KOPT-K1 (cell line): ENCODE measurements around the gene ARHGAP26.

ENCODE experiments used
- H3K27ac ChIP-seq: fragments of 200-600 bp; sonication (generic); 2 replicates; pipeline ENCODE4 v1.5.1; 2016; ENCODE audit warnings: antibody characterized with exemption, mild to moderate bottlenecking, low read depth, low read length; ENCODE audit not compliant: poor library complexity, severe bottlenecking
- H3K36me3 ChIP-seq: fragments of 200-600 bp; sonication (generic); 2 replicates; pipeline ENCODE4 v1.5.1; 2017; ENCODE audit warnings: antibody characterized with exemption, mild to moderate bottlenecking, low read length, moderate library complexity; ENCODE audit not compliant: insufficient read depth
- H3K9me3 ChIP-seq: fragments of 200-600 bp; sonication (generic); 2 replicates; pipeline ENCODE4 v1.5.1; 2017; ENCODE audit warnings: antibody characterized with exemption, low read length, mild to moderate bottlenecking; ENCODE audit not compliant: insufficient read depth, poor library complexity, severe bottlenecking

The ARHGAP26 gene

DNA sequence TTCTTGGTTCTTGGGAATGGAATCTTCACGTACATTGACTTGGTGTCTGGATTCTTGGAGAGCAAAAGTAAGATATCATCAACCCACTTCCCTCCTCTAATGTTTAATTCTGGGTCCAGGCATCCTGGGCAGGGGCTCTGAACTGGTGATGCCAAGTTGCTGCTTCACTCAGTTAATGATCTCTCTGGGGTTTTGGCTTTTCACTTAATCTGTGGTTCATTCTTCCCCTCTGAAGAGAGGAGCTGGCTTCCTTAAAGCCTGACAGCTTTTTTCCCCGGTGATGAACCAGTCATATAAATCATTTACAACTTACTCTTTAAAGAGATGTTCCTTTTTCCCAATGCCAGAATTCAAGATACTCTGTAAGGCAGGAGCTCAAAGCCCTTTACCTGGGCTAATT lies 65.9 kb downstream of the ARHGAP26 start:
- Histone ChIP-seq H3K9me3 (no peaks in the 10 kb centered on the region), H3K36me3 (no peaks in the 10 kb centered on the region), H3K27ac (no peak overlapping the region)

DNA sequence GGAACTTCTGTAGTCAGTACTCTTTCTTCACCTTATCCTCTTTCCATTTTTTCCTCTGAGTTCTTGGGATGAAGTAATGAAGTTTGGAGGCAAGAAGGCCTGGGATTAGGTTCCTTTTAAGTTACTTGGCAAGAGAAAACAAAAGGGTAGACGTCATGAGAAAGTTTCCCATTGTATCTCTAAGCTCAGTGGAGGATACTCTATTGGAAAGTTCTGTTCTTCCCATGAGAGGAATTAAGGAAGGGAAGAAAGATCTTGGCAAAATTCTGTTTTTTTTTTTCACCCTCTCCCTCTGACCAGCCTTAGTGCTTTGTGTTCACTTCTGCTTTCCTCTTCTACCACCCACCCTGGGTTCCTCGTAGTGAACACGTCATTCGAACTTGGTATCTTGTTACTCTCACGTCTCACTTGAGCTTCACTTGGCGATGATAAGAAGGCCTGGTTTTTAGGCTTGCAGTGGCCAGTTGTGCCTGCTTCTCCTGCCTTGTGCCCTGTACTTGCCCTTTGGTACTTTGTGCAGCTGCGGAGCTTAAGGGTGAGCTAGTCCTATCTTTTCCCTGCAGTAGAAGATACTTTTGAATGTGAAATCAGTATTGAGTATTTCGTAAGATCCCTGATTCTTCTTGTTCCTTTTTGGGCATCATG lies 67.0 kb downstream of the ARHGAP26 start:
- Histone ChIP-seq H3K36me3 (no peaks in the 10 kb centered on the region), H3K27ac (no peak overlapping the region), H3K9me3 (no peaks in the 10 kb centered on the region)

DNA sequence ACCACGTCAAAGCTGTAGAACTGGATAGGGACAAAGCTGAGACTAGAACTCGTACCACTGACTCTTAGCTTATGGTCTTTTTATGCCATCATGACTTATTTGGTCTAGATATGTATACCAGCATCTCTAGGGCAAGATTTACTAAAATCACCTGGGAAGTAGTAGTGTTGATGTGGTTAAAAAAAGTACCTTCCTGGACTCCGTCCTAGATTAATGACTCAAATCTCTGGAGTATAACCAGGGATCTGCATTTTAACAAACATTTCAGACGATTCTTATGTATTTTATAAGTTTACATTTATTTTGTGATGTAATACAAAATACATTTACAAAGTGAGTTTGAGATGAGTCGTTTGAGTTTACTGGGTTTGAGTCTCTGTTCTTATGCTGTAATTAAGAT lies 68.7 kb downstream of the ARHGAP26 start:
- Histone ChIP-seq H3K27ac (no peak overlapping the region), H3K36me3 (no peaks in the 10 kb centered on the region), H3K9me3 (no peaks in the 10 kb centered on the region)

DNA sequence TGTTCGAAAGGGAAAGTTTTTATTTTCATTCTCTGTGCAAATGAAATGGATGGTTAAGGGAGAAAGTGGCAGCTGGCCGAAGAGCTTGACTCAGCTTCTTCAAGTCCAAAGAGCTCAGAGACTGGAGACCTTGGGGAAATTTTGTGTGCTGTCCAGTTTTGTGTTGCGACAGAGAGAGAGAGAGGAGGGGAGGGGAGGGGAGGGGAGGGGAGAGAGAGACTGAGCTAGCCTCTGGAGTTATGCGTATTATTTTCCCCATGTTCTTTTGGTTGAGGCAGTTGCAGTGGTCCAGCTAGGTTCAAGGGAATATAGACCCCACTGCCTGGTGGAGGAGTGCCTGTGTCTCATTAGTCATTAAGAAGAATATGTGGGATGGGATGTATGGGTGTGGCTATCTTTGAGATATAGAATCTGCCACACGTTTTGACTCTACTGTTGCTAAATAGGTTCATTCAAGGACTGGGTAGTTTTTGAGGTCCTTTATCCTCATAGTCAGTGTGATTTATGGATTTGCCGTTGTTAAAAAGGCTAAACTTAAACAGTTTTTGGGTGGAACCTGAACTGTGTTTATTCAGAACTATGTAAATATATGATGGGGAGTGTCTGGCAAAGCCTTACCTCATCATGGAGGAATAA lies 69.7 kb downstream of the ARHGAP26 start:
- H3K27ac ChIP-seq, result no peak overlapping the region
- no peaks in the 10 kb centered on the region for H3K9me3 ChIP-seq
- H3K36me3 ChIP-seq, result no peaks in the 10 kb centered on the region

DNA sequence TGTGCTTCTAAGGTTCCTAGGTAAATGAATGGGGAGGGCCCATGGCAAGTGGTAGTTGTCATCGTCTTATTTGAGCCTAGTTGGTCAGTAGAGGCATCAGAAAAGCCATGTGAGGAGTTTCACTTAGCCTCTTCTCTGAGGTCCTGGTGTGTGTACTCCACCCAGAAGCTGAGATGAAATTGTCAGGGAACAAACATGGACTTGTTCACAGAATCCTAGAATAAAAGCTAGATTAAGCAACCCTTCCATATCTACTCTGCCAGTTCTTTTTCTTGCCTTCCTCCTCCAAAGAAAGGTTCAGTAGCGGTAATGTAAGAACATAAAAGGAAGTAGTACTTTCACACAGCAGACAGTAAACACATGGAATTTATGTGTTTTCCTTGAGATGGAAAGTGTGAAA lies 70.4 kb downstream of the ARHGAP26 start:
- H3K27ac ChIP-seq, result no peak overlapping the region
- no peaks in the 10 kb centered on the region for H3K36me3 ChIP-seq
- no peaks in the 10 kb centered on the region for H3K9me3 ChIP-seq

DNA sequence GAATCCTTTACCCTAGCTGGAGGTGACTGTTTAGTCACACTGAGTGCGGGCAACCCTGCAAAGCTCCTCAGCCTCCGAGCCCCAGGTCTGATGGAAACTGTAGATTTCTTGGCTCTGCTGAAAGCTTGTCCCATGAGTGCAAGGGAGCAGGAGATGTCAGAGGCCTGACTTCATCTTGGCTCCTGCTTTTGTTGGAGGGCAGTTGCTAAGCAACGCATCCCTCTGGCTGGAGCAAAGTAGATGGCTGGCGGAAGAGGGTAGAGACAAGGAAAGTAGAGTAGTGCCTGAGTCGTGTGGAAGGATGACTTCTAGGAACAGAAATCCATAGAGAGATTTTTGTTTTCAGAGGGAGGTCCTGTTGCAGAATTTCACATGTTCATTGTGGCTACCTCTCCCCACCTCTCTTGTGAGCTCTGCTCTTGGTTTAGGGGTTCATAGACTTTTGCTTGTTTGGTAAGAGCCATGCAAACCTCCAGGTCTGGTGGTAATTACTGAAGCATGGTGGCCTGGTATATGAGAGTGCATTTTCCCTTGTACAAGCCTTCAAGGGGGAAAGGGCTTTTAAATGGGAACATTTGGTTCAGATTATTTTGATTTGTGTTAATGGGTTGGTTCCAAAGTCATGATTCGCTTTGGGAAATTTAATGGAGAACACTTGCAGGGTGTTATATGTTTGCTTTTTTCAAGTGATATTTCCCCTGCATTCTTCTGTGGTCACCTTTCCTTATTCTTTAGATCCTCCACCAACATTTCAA lies 71.5 kb downstream of the ARHGAP26 start:
- H3K27ac ChIP-seq, result no peak overlapping the region
- H3K36me3 ChIP-seq, result no peaks in the 10 kb centered on the region

DNA sequence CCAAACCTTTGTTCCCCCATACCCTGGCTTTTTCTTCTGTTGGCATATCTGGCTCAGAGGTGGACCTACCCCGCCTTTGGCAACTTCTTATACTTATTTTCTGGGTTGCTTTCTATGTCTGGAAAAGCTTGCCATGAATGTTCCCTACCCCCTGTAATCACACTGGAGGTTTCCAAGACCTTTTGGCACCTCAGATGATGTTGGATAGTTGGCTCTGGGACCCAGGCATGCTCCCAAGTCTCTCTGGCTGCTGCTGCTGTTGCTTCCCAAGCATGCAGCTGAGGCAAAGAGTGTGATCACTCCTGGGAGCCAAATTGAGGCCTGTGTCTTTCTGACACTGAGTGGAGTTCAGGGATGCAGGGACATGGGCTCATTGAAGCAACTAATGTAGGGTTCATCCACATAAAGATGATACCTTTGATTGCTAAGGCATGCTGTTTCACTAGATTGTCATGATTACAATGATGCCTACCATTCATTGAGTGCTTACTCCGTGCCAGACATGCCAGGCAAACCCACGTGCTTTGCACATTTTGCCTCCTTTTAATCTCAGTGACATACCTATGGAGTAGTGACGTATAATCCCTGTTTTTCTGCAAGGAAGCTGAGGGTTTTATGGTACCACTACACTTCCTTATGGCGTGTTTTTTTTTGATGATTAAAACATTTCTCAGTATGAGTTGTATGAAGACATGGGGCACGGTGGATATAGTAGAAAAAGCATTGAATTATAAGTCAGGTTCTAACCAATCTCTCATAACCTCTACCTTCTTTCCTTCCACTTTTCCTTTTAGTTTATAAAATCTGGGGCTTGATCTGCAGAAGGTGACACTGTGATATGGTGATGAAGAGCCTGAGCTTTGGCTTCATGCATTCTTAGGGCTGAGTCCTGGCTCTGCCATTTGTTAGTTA lies 73.1 kb downstream of the ARHGAP26 start:
- H3K36me3 ChIP-seq, result no peaks in the 10 kb centered on the region
- no peak overlapping the region for H3K27ac ChIP-seq
- H3K9me3 ChIP-seq, result no peaks in the 10 kb centered on the region

More for the DNA sequence above, 71.5 kb downstream of the ARHGAP26 start:
- no peaks in the 10 kb centered on the region for H3K9me3 ChIP-seq

DNA sequence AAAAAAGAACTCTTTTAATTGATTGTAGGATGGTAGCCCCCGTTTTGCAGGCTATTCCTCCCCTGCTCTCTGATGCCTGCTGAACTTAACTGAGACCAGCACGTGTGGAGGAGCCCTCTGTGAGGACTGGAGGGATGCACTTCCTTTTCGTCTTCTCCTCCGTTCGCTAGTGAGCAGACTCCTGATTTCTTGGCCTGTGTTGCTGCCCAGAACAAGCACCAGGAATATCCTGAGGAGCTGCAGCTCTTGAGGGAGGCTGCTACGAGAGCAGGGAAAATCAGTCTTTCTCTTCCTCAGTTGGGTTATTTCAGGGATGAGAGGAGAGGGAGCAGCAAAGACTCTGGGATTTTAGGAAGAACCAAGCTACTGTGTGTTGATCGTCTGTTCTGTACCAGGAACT lies 74.7 kb downstream of the ARHGAP26 start:
- H3K27ac ChIP-seq, result no peak overlapping the region
- no peaks in the 10 kb centered on the region for H3K9me3 ChIP-seq
- no peaks in the 10 kb centered on the region for H3K36me3 ChIP-seq

DNA sequence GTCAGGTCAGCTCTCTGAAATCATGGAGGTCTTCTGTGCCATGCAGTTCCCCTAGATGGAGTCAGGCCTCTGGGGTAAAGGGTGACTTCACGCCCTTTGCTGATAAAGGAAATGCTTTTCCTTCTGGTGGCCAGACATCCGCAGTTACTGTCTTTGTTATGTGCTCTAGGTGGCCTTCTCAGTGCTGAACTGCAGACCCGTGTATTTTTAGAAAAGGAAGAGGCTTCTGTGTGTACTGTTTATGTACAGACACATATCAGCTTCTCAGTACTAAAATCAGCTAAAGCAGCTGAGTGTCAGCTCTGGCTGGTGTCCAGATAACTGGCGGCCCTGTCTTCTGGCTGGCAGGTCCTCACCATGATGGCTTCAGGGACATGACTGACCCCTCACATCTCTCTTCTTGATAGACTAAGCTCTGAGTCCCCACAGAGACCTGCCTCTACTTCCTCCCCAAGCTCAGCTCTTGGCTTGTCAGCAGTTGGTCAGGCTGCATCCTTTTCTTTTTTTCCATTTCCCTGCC lies 75.3 kb downstream of the ARHGAP26 start:
- Histone ChIP-seq H3K9me3 (no peaks in the 10 kb centered on the region), H3K36me3 (no peaks in the 10 kb centered on the region), H3K27ac (no peak overlapping the region)

DNA sequence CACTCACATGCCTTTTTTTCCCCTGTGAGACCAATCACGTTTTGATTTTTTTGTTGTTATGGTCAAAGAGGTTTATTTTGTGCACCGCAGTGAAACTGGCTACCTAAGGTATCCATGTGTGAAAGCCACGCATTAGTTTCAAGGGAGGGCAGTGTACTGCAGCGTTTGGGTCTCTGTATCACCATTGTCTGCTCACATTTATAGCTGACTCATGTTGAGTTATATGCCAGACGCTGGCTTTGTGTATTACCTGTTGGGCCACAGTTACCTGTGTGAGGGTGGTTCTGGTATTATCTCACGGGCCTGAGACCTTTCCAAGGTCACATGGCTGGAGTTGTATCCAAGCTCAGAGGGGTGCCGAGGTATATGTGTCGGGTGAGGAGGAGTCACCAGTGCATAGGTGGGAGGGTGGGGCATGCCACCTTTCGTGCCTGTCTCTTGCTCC lies 75.8 kb downstream of the ARHGAP26 start:
- no peaks in the 10 kb centered on the region for H3K9me3 ChIP-seq
- H3K27ac ChIP-seq, result no peak overlapping the region
- no peaks in the 10 kb centered on the region for H3K36me3 ChIP-seq

DNA sequence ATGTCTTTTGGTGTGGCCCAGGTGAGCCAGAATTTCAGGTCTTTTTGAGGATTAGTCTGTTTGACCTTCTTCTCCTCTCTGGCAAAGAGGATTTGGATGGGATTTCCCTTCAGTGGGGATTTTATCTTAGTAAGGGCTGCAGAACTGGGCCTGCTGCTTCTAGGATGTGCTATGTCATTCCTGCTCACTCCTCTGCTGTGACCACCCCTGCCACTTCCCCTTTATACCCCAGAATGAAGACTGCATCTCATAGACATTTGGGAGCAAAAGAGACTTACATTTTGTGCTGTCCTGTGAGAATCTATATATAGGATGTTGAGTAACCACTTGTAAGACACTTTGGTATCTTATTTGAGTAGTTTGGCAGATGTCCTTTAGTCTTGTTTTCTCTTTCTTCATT lies 76.2 kb downstream of the ARHGAP26 start:
- H3K9me3 ChIP-seq, result no peaks in the 10 kb centered on the region
- H3K27ac ChIP-seq, result no peak overlapping the region

DNA sequence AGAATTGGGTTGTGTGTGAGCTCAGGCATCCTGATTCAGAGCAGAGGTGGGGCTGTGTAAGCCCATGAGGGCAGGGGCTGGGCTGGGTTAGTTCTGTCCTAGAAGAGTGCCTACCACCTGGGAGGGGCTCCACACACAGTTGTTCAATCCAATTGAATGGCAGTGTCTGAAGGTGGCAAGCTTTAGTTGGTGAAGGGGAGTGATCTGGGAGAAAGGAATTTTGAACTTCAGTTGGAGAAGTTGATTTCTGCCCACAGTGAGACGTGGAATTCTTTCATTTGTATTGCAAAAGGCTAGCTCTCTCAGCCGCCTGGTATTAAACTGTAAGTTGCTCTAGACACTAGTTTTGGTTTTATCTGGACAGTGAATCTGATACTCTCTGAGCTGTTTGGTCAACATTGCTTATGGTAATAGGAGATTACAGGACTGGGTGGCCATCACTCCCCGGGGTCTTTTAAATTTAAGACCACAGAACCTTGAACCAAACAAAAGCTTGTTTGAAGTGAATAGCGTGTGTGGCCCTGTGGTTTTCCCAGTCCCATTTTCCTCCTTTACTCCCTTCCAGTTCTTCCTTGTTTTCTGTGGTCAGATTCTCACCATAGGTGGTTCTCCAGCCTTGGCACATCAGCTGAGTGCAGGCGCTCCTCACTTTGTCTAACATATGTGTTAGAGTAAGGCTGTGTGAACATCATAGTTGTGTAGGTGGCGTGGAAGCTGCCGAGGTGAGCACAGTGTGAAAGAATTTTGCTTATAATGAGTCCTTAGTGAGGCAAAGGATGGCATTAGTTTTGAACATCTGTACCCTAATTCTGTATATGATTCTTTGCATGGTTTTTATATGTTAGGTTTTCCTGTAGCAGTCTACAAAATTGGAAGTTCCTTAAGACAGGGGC lies 78.0 kb downstream of the ARHGAP26 start:
- no peaks in the 10 kb centered on the region for H3K36me3 ChIP-seq
- H3K9me3 ChIP-seq, result no peaks in the 10 kb centered on the region
- H3K27ac ChIP-seq, result no peak overlapping the region

More for the DNA sequence above, 76.2 kb downstream of the ARHGAP26 start:
- no peaks in the 10 kb centered on the region for H3K36me3 ChIP-seq

DNA sequence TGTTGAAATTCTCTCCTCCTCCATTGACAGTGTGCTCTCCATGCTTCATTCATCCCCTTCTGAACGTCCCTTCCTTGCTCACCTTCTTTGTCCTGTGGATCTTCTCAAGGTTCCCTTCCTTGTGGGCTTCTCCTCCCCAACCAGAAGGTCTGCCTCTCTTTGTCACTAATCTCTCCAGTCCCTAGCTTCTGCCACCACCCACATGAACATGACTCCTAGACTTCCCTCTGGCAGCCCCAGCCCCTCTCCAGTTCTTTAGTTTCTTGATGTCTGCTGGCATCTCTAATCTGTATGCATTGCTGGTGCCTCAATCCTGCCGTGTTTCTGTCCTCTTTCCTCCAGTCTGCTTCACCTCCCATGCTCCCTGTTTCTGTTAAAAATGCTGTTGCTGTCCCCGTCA lies 79.3 kb downstream of the ARHGAP26 start:
- H3K9me3 ChIP-seq, result no peaks in the 10 kb centered on the region
- no peak overlapping the region for H3K27ac ChIP-seq
- H3K36me3 ChIP-seq, result no peaks in the 10 kb centered on the region

DNA sequence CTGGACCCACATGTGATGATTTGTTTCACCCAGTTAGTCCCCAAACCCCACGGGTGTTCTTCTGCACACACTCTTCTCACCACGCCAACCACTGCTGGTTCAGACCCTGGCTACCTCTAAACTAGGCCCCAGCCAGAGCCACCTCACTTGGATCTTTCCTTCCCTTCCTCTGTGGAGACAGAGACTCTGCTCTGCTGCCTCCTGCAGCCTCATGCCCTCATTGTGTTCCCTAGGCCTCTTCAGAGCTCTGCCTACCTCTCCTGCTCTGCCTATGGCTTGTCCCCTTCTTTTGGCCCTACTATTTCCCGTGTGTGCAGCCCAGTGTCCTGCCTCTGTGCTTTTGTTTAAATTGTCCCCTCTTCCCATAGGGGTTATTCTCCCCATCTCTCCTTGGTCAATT lies 79.7 kb downstream of the ARHGAP26 start:
- no peak overlapping the region for H3K27ac ChIP-seq
- no peaks in the 10 kb centered on the region for H3K9me3 ChIP-seq
- H3K36me3 ChIP-seq, result no peaks in the 10 kb centered on the region
